HepG2 (cell line): ENCODE data around the gene TIGD6. TPM values are rescaled to one million over a fixed set of nuclear protein-coding genes. Genes with fewer than 3 reads are reported as not detected.

Source experiments
- ATAC-seq: fragments of 200-7000 bp; cut with Tn5 transposase; 3 replicates; pipeline ENCODE4 v1.9.1; 2020; ENCODE audit warnings: mild to moderate bottlenecking, moderate library complexity
- Bru-seq: library from RNA; stranded (reverse); fragments of 400-500 nt; gene quantifications from one replicate; lab custom pipeline; 2021; lab: Mats Ljungman, UMichigan
- BruChase-seq, 2 experiments: library from RNA; stranded (reverse); fragments of 400-500 nt; gene quantifications; one replicate each; lab custom pipeline; 2021; lab: Mats Ljungman, UMichigan
- BruUV-seq: library from RNA; stranded (reverse); fragments of 400-500 nt; replicated peaks from 2 replicates; lab custom pipeline; 2021; lab: Mats Ljungman, UMichigan
- CTCF ChIA-PET: fragments of 300-600 bp; formaldehyde crosslinking; extraction: SDS; loops from one replicate; lab custom pipeline; 2021; ENCODE audit warnings: low total read pairs, inconsistent platforms, low intra/inter-chr PET ratio; lab: Yijun Ruan, JAX
- POLR2A ChIA-PET: fragments of 350-600 bp; sonication (Branson Sonifier 250); formaldehyde crosslinking; loops from one replicate; lab custom pipeline; 2020; ENCODE audit warnings: antibody characterized with exemption, inconsistent platforms; lab: Yijun Ruan, JAX
- DNase-seq: peaks from one replicate; pipeline ENCODE4 v3.0.0-alpha.2; 2015; ENCODE audit warnings: low spot score
- FAIRE-seq: peaks from 3 replicates; lab custom pipeline; 2011; peaks lifted over from hg19 to GRCh38; lab: Jason Lieb, UNC
- H2AFZ ChIP-seq: one replicate; pipeline ENCODE4 v1.6.1; 2011; ENCODE audit warnings: low read length, inconsistent platforms
- H3K27ac ChIP-seq: fragments of 300-600 bp; 3 replicates; pipeline ENCODE4 v1.8.0; 2011; ENCODE audit warnings: mixed run types, mild to moderate bottlenecking, mixed read lengths, low read length, inconsistent platforms; ENCODE audit not compliant: insufficient read depth; ENCODE audit errors: extremely low read length
- H3K27me3 ChIP-seq, 2 experiments: fragments of 200-600 bp in 1 of 2; 2 replicates in 1 of 2; 3 replicates in 1 of 2; pipeline versions ENCODE4 v1.6.0 to v1.8.0; 2011; ENCODE audit warnings: low read length in 2 of 2, mild to moderate bottlenecking in 2 of 2, moderate library complexity in 2 of 2, inconsistent platforms in 1 of 2; ENCODE audit not compliant: insufficient read depth in 2 of 2, control insufficient read depth in 1 of 2
- H3K36me3 ChIP-seq, 2 experiments: fragments of 200-600 bp in 1 of 2; replicated peaks in 1 of 2; 2 replicates in 1 of 2; 3 replicates in 1 of 2; pipeline versions ENCODE4 v1.5.1 to v1.8.0; 2011; ENCODE audit warnings: low read length in 2 of 2, inconsistent platforms in 1 of 2; ENCODE audit not compliant: insufficient read depth in 2 of 2, control insufficient read depth in 1 of 2
- H3K4me1 ChIP-seq: 2 replicates; pipeline ENCODE4 v1.5.1; 2012; ENCODE audit warnings: low read length, inconsistent platforms; ENCODE audit not compliant: insufficient read depth
- H3K4me2 ChIP-seq: 2 replicates; pipeline ENCODE4 v1.6.0; 2011; ENCODE audit warnings: low read depth, low read length, inconsistent platforms
- H3K4me3 ChIP-seq, 3 experiments: fragments of 200-600 bp in 1 of 3; sonication (generic), shearing (Covaris generic) in 1 of 3; replicated peaks in 1 of 3; 2 replicates each; pipeline ENCODE4 v1.5.1; 2011 to 2016; ENCODE audit warnings: low read length in 3 of 3, inconsistent platforms in 2 of 3, low read depth in 2 of 3, mild to moderate bottlenecking in 2 of 3, control low read depth in 1 of 3, mixed read lengths in 1 of 3; ENCODE audit not compliant: insufficient read depth in 1 of 3
- H3K79me2 ChIP-seq: one replicate; pipeline ENCODE4 v1.6.1; 2011; ENCODE audit warnings: low read length, inconsistent platforms; ENCODE audit not compliant: insufficient read depth
- H3K9ac ChIP-seq: 2 replicates; pipeline ENCODE4 v1.6.0; 2011; ENCODE audit warnings: mild to moderate bottlenecking, low read depth, low read length, inconsistent platforms; ENCODE audit not compliant: insufficient read depth
- H3K9me3 ChIP-seq: 2 replicates; pipeline ENCODE4 v1.5.1; 2012; ENCODE audit warnings: mild to moderate bottlenecking, low read length
- H4K20me1 ChIP-seq: 2 replicates; pipeline ENCODE4 v1.6.0; 2011; ENCODE audit warnings: inconsistent platforms, mild to moderate bottlenecking, low read length, moderate library complexity; ENCODE audit not compliant: insufficient read depth
- CEBPG ChIP-seq: IDR thresholded peaks from 2 replicates; pipeline ENCODE4 v1.6.1; 2016
- KLF6 ChIP-seq: IDR thresholded peaks from 2 replicates; pipeline ENCODE4 v1.8.0; 2016; ENCODE audit warnings: missing biosample characterization, missing genetic modification reagents
- MYC ChIP-seq: sonication (generic); formaldehyde crosslinking; IDR thresholded peaks from 2 replicates; pipeline ENCODE4 v1.9.0; 2021; ENCODE audit warnings: missing genetic modification reagents, borderline replicate concordance
- RFX5 ChIP-seq: IDR thresholded peaks from 2 replicates; pipeline ENCODE4 v1.6.1; 2011; ENCODE audit warnings: low read depth, low read length, improper control_type of control experiment
- RNF2 ChIP-seq: fragments of 450-650 bp; conservative IDR thresholded peaks from 2 replicates; pipeline ENCODE4 v1.6.1; 2016; ENCODE audit warnings: low read depth
- TFDP2 ChIP-seq: sonication (generic); formaldehyde crosslinking; IDR thresholded peaks from 2 replicates; pipeline ENCODE4 v1.4.0; 2020; ENCODE audit warnings: missing genetic modification reagents
- U2AF1 ChIP-seq: fragments of 200-400 bp; formaldehyde crosslinking; optimal IDR thresholded peaks from 2 replicates; pipeline ENCODE3; 2017; ENCODE audit warnings: mild to moderate bottlenecking, low read depth, low read length
- ZBTB43 ChIP-seq: sonication (generic); formaldehyde crosslinking; conservative IDR thresholded peaks from 2 replicates; pipeline ENCODE4 v1.4.0; 2020; ENCODE audit warnings: missing genetic modification reagents
- ZFYVE20 ChIP-seq: sonication (generic); formaldehyde crosslinking; IDR thresholded peaks from 2 replicates; pipeline ENCODE4 v1.8.0; 2023; ENCODE audit warnings: low read depth, mild to moderate bottlenecking, moderate library complexity, missing genetic modification reagents, borderline replicate concordance
- WGBS: methylation state at CpG from one replicate; pipeline ENCODE4 v1.1.6; 2017; ENCODE audit warnings: low lambda C conversion rate; 5-methylcytosine and 5-hydroxymethylcytosine counted together
- in situ Hi-C: cut with HindIII; loops from 2 replicates; pipeline ENCODE4 v1.10.0; 2017; ENCODE audit warnings: low pct_unique_long_range_greater_than_20kb; ENCODE audit not compliant: extremely low pct_ligation_motif_present
- intact Hi-C: fragments of 100-400 bp; cut with micrococcal nuclease; formaldehyde crosslinking; loops from one replicate; pipeline ENCODE4 v1.10.0; 2022; ENCODE audit not compliant: unreplicated experiment
- long read RNA-seq, 2 experiments: library from RNA in 1 of 2; library from polyadenylated mRNA in 1 of 2; stranded (forward) in 1 of 2; unstranded in 1 of 2; transcript quantifications; one replicate each; pipeline ENCODE4 v2.0.0, GENCODE V29; 2019 to 2022
- polyA minus RNA-seq, 3 experiments: library from RNA; depleted of rRNA, polyadenylated mRNA; stranded (reverse); fragments of >200 nt; gene quantifications; 2 replicates each; pipeline ENCODE4 v1.2.3, GENCODE V29; 2011; ENCODE audit warnings: low replicate concordance in 1 of 3
- polyA plus RNA-seq, 8 experiments: library from polyadenylated mRNA; depleted of rRNA in 3 of 8; stranded (reverse) in 7 of 8; unstranded in 1 of 8; fragments of >200 nt; fragmentation: Illumina TruSeq in 4 of 8; extraction: Trizol in 4 of 8; gene quantifications; 2 replicates each; pipeline versions ENCODE4 v1.2.1 to v1.2.3, GENCODE V29; 2011 to 2016; ENCODE audit warnings: low read depth in 4 of 8, missing spikeins in 1 of 8, mixed read lengths in 1 of 8; ENCODE audit not compliant: insufficient read depth in 1 of 8
- total RNA-seq, 5 experiments: library from RNA; depleted of rRNA; stranded (reverse); fragments of >200 nt; fragmentation: Illumina TruSeq; extraction: Trizol; gene quantifications; 2 replicates each; pipeline ENCODE4 v1.2.3, GENCODE V29; 2016; ENCODE audit warnings: low read depth in 1 of 5
- TF ChIP-seq, protein P1 (sequence below): sonication (generic); formaldehyde crosslinking; IDR thresholded peaks from 2 replicates; pipeline ENCODE4 v1.8.0; 2022; ENCODE audit warnings: mild to moderate bottlenecking, missing genetic modification reagents
- TF ChIP-seq, protein P2 (sequence below): sonication (generic); formaldehyde crosslinking; IDR thresholded peaks from 2 replicates; pipeline ENCODE4 v1.9.0; 2022; ENCODE audit warnings: low read depth, missing genetic modification reagents

TIGD6 gene
- 2.1 TPM in 2 replicates for total RNA-seq (2016; rRNA removed; fragmentation: Illumina TruSeq; extraction: Trizol)
- 0.09 and 0.61 TPM in 2 replicates for total RNA-seq (2016; cell fraction: cytosol; rRNA removed; fragmentation: Illumina TruSeq; extraction: Trizol; ENCODE audit: low read depth)
- 1.7 and 1.9 TPM in 2 replicates for total RNA-seq (2016; cell fraction: insoluble cytoplasmic fraction; rRNA removed; fragmentation: Illumina TruSeq; extraction: Trizol)
- 1.3 and 1.5 TPM in 2 replicates for total RNA-seq (2016; cell fraction: membrane; rRNA removed; fragmentation: Illumina TruSeq; extraction: Trizol)
- 1.7 and 1.9 TPM in 2 replicates for total RNA-seq (2016; cell fraction: nucleus; rRNA removed; fragmentation: Illumina TruSeq; extraction: Trizol)
- 1.9 and 2.9 TPM in 2 replicates for polyA plus RNA-seq (2011; rRNA removed)
- 1.5 and 2.1 TPM in 2 replicates for polyA plus RNA-seq (2011; cell fraction: cytosol; rRNA removed)
- 2.0 and 3.2 TPM in 2 replicates for polyA plus RNA-seq (2011; cell fraction: nucleus; rRNA removed)
- 1.1 and 2.0 TPM in 2 replicates for polyA plus RNA-seq (2012)
- polyA plus RNA-seq (2016; cell fraction: cytosol; fragmentation: Illumina TruSeq; extraction: Trizol; ENCODE audit: low read depth), result 0.50 and 1.1 TPM in 2 replicates
- polyA plus RNA-seq (2016; cell fraction: insoluble cytoplasmic fraction; fragmentation: Illumina TruSeq; extraction: Trizol; ENCODE audit: low read depth), result 1.8 and 2.1 TPM in 2 replicates
- polyA plus RNA-seq (2016; cell fraction: membrane; fragmentation: Illumina TruSeq; extraction: Trizol; ENCODE audit: low read depth), result 1.1 and 1.7 TPM in 2 replicates
- 1.8 and 2.0 TPM in 2 replicates for polyA plus RNA-seq (2016; cell fraction: nucleus; fragmentation: Illumina TruSeq; extraction: Trizol; ENCODE audit: insufficient read depth, low read depth)
- polyA minus RNA-seq (2011; rRNA and poly(A)+ RNA removed; ENCODE audit: low replicate concordance), result 5.4 and 13.9 TPM in 2 replicates
- 0.97 and 1.8 TPM in 2 replicates for polyA minus RNA-seq (2011; cell fraction: cytosol; rRNA and poly(A)+ RNA removed)
- 8.4 and 13.9 TPM in 2 replicates for polyA minus RNA-seq (2011; cell fraction: nucleus; rRNA and poly(A)+ RNA removed)
- percentile 56 among the genes with signal in this experiment for Bru-seq, nascent RNA
- BruChase-seq, experiment 1, labeled RNA remaining after a 6-hour chase, result percentile 45 among the genes with signal in this experiment
- BruChase-seq, experiment 2, labeled RNA remaining after a 2-hour chase, result percentile 46 among the genes with signal in this experiment
- long read RNA-seq, experiment 1, result 0 reads
- long read RNA-seq, experiment 2, full-length matches to known transcripts, result 1 of 4 reads
- long read RNA-seq, experiment 2, partial matches to known transcripts, result 0 of 4 reads
- long read RNA-seq, experiment 2, other reads (novel, unspliced or antisense), result 3 of 4 reads

GRCh38 chr5:150000256-150000989 is at the start of gene TIGD6, which contains the start of gene HMGXB3:
TIGD6 (minus strand) TSS chr5:150000654; CDS start chr5:149996348, 4,306 bp downstream.
HMGXB3 (plus strand) TSS chr5:150000739; CDS start chr5:150004853, 4,114 bp downstream.
- POLR2A ChIA-PET, result interaction anchor here (0.5 to 2.5 kb wide), 9 partner anchors 8 to 827 kb away, joined by 3 to 35 read pairs (median 4); partner anchors contain the start of gene SLC26A2
- no TSS peak for BruUV-seq
- DNase-seq (peak; percentile 94), FAIRE-seq (peak; percentile 57), ATAC-seq (peak; percentile 97)
- H4K20me1 ChIP-seq, result peaks cover 5% of the 10 kb centered on the region; the same call in 1 of the 2 replicates
- CTCF ChIA-PET, result no interaction called here
- in situ Hi-C loops (no loop called here), intact Hi-C loops (loop anchor here (2.0 kb wide), 1 partner anchor 44 kb away; no protein-coding TSS in a partner anchor)
- H3K4me2 ChIP-seq, result peak within 1 kb of the TSS; percentile 97
- H3K4me1 ChIP-seq, result peaks cover 32% of the 10 kb centered on the region
- no peaks in the 10 kb centered on the region; a peak in 1 of 5 replicates for H3K27me3 ChIP-seq
- 0% methylated on average over 11 of the region's 72 CpGs for WGBS
- H3K9me3 ChIP-seq, result no peaks in the 10 kb centered on the region
- peak within 1 kb of the TSS; percentile 86 to 91 (median 89) for H3K4me3 ChIP-seq
- peak within 1 kb of the TSS; percentile 98 for H3K9ac ChIP-seq
- H2AFZ ChIP-seq, result peak within 1 kb of the TSS; percentile 71
- peaks cover 53% of the 10 kb centered on the region for H3K79me2 ChIP-seq
- peaks cover 0 to 2% of the 10 kb centered on the region in 2 experiments; a peak in 3 of 5 replicates for H3K36me3 ChIP-seq
- H3K27ac ChIP-seq, result peak within 1 kb of the TSS; percentile 87
- TF ChIP-seq, protein P1, sequence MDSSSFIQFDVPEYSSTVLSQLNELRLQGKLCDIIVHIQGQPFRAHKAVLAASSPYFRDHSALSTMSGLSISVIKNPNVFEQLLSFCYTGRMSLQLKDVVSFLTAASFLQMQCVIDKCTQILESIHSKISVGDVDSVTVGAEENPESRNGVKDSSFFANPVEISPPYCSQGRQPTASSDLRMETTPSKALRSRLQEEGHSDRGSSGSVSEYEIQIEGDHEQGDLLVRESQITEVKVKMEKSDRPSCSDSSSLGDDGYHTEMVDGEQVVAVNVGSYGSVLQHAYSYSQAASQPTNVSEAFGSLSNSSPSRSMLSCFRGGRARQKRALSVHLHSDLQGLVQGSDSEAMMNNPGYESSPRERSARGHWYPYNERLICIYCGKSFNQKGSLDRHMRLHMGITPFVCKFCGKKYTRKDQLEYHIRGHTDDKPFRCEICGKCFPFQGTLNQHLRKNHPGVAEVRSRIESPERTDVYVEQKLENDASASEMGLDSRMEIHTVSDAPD (CRISPR knock-in tag), result peak; percentile 82; the same call in 1 of the 2 replicates
- TF ChIP-seq, protein P2, sequence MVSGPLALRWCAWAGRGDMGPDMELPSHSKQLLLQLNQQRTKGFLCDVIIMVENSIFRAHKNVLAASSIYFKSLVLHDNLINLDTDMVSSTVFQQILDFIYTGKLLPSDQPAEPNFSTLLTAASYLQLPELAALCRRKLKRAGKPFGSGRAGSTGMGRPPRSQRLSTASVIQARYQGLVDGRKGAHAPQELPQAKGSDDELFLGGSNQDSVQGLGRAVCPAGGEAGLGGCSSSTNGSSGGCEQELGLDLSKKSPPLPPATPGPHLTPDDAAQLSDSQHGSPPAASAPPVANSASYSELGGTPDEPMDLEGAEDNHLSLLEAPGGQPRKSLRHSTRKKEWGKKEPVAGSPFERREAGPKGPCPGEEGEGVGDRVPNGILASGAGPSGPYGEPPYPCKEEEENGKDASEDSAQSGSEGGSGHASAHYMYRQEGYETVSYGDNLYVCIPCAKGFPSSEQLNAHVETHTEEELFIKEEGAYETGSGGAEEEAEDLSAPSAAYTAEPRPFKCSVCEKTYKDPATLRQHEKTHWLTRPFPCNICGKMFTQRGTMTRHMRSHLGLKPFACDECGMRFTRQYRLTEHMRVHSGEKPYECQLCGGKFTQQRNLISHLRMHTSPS (CRISPR knock-in tag), result 0 out of 2 replicates have a peak, but pooled peaks have one; percentile 40
- no peak for TF ChIP-seq U2AF1
- peak; percentile 84; the same call in 1 of the 2 replicates for TF ChIP-seq RNF2
- TF ChIP-seq CEBPG, result 0 out of 2 replicates have a peak, but pooled peaks have one; percentile 46
- TF ChIP-seq RFX5, result peak; percentile 43
- peak; percentile 60; the same call in 1 of the 2 replicates for TF ChIP-seq TFDP2 (CRISPR knock-in tag)
- no peak for TF ChIP-seq ZFYVE20 (CRISPR knock-in tag)
- peak; percentile 91 for TF ChIP-seq MYC (CRISPR knock-in tag)
- TF ChIP-seq ZBTB43 (CRISPR knock-in tag), result peak; percentile 72
- peak; percentile 82; the same call in 1 of the 2 replicates for TF ChIP-seq KLF6 (CRISPR knock-in tag)
